GM18508 (cell line): Measurements from ENCODE around the gene CIBAR2.

Source experiments
- ATAC-seq: cut with Tn5 transposase; IDR thresholded peaks from one replicate; pipeline ENCODE4 v1.9.1; 2021; ENCODE audit warnings: moderate number of reproducible peaks; ENCODE audit not compliant: insufficient read depth, unreplicated experiment

CIBAR2 gene

DNA sequence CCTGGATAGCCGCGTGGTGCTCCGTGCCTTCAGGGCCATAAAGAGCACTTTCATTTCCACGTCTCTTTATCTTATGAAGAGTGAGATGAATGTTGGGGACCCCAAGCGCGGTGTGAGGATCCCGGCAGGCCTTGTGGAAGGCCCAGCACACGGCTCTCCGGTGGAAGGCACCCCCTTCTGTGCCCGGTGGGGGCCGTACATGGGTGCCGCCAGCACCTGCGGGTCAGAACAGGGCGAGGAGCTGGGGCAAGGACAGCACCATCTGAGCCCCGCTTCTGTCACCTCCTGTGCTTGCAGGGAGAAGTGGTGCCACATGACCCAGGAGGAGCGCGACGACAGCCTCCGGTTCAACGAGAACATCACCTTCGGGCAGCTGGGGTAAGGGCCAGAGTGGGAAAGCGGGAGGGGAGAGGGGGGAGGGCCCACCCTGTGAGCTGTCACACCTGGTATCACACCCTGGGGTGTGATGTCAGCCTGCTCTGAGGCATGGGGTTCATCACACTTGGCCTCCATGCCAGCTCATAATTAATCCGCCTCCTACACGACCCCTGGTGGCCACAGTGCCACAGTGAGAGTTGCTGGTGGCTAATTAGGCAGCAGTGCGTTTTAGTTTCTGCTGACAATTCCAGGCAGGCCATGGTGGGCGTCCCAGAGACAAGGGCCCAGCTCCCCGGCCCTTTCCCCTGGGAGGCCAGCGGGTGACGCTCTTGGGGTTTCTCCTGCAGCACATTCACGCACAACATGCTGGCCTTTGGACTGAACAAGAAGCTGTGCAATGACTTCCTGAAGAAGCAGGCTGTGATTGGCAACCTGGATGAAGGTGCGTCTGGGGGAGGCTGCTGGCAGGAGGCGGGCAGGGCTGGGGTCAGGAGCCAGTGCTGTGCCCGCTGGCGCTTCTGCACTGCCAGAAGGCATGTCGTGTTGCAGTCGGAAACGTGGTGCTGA lies 25.7 kb downstream of the CIBAR2 start:
- no peak for ATAC-seq

GRCh38 chr16:85085721-85086120 lies 26.6 kb downstream of the CIBAR2 start:
- ATAC-seq, result no peak

DNA sequence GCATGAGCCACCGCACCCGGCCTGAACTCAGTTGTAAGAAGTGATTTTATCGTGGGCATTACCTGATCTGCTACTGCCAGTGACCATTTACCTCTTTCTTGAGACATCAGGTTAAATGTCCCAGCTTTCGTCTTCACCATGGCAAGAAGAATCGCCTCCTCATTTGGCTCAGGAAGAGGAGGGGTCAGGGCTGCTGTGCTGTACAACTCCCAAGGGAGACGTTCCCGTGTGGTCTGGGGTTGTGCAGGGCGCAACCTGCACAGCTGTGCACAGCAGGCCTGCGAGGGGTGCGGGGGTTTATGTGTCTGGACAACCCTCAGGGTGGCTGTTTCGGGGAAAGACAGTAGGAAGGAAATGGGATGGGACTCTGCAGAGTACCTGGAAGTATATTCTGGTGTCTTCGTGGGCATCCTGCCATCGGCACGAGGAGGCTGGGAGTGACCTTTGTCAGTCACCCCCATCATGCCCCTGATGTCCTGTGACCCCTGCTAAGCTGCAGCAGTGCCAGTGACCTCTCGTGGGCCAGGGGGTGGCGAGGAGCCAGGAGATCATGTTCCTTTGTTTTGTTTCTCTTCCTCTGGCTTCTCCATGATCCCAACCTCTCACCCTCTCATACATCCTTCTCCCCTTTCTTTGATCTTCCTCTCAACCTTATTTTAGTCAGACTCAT lies 27.3 kb downstream of the CIBAR2 start:
- ATAC-seq, result no peak

GRCh38 chr16:85083051-85083639 lies 29.1 kb downstream of the CIBAR2 start:
- no peak for ATAC-seq

DNA sequence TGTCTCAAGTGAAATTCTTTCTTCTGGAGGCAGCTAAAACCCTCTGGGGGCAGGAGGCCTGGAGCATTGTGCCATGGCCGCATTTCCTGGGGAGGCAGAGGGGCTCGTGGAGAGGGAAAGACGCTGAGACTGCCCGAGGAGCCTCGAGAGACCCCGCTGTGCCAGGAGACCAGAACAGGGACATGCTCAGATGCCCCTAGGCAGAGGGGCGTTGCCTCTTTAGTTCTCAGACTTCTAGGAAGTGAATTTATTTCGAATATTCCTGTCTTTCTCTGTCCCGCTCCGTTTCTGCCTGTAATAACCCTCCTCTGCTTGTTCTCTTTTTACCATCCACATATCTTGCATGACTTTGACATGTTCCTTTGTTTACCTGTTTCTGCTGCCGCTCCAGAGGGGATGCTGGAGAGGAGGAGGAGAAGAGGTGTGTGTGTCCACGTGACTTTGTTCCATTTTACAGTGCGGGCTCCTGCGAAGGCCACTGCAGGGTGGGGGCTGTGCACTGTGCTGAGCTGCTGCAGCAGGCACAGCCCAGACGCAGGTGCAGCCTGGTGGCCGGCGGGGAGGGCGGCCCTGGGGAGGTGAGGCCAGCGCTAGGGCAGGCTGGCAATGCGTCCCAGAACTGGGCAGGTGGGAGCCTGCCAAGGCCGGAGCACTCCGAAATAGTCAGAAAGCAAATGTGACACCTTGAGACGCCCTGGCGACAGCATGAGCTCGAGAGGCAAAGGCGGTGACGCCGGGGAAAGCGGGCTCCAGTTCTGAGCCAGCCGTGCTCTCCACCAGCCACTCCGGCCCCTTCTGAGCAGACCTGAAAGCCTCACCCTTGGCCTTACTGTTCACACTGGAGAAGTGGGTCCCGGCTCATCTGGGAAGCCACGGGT lies 29.9 kb downstream of the CIBAR2 start:
- ATAC-seq, result no peak

DNA sequence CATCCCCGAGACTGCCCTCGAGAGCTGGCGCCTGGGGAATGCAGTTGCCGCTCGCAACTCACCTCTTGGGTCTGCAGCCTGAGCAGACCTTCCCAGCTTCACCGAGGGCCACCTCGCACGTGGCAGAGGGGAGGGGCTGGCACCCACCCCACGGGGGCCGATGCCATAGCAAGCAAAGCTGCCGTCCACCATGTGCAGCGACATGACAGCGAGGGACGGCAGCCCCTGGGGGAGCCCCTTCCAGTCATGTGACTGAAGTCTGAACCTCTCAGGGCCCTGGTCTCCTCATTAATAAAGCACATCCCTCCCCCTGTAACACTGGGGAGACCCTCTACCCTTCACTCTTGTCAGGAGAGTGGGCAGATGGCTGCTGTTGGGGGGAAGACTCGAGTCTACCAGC lies 30.5 kb downstream of the CIBAR2 start:
- no peak for ATAC-seq

GRCh38 chr16:85081038-85081437 lies 31.2 kb downstream of the CIBAR2 start:
- ATAC-seq, result no peak

GRCh38 chr16:85079785-85080570 lies 32.3 kb downstream of the CIBAR2 start:
- ATAC-seq, result no peak

DNA sequence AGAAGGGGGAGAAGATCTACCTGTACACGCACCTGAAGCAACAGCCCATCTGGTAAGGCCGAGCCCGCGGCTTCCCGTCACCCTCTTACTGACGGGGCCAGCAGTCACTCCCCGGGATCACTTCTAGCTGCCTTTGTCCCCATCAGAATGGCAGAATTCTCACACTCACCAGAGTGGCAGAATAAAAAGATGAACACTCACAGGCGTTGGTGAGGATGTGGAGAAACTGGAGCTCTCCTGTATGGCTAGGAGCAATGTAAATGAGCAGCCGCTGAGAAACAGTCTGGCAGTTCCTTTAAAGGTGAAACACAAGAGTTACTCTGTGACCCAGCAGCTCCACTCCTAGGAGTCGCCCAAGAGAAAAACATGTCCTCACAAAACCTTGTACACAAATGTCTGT lies 33.3 kb downstream of the CIBAR2 start:
- ATAC-seq, result no peak

DNA sequence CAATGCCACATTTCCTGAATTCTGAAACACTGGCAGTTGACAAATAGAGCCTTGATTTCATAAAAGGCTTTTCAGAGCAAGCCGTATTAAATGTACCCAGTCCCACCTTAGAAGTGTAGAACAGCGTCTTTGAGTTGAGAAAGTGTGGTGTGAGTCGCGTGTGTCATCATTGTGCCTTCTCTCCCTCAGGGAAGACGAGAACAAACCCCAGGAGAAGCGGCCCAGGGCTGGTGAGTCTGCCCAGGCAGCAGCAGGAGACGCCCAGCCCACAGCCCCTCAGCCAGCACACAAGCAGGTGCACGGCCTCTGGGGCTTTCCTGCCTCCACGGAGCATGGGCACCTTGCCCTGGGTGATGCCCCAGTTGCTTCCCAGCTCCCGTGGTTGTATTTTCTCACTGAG lies 34.0 kb downstream of the CIBAR2 start:
- ATAC-seq, result no peak

DNA sequence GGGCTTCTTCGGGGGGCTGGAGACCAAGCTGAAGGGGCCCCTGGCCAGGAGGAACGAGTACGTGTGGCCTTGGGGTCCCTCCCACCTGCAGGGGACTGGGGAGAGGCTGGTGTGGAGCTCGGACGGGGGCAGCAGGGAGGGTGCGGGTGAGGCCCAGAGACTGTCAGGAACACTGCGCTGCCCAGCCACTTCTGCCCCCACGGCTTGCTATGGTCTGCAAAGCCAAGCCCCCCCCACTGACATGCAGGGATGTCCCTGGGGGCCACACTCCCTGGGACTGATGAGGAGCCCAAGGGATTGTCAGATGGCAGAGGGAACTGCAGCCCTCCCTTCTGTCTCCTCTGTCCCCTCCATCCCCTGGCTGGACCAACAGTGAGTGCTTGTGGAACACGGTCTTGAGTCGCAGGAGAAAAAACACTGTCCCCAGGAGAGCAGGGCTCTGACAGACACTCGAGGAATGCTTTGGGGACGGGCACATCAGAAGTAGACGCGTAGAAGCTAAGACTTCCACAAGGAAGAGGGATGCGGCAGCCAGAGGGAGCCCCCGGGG lies 34.6 kb downstream of the CIBAR2 start:
- no peak for ATAC-seq

DNA sequence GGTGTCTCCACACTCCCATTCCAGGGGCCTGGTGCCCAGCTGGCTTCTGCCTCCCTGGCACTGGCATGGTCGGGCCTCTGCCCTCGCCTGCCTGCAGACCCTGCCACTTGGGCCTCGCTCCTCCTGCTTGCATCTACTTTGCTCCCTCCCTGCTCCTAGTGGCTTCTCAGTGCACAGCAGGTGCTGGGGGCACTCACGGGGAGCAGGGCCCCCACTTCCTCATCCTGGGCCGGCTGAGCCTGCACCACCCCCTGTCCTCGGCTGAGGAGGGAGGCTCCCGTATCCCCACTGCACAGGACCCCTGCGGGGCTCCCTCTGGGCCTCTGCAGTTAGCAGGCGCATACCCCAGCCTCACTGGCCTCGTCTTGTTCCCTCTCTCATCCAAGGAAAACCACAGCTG lies 35.2 kb downstream of the CIBAR2 start:
- ATAC-seq, result no peak

DNA sequence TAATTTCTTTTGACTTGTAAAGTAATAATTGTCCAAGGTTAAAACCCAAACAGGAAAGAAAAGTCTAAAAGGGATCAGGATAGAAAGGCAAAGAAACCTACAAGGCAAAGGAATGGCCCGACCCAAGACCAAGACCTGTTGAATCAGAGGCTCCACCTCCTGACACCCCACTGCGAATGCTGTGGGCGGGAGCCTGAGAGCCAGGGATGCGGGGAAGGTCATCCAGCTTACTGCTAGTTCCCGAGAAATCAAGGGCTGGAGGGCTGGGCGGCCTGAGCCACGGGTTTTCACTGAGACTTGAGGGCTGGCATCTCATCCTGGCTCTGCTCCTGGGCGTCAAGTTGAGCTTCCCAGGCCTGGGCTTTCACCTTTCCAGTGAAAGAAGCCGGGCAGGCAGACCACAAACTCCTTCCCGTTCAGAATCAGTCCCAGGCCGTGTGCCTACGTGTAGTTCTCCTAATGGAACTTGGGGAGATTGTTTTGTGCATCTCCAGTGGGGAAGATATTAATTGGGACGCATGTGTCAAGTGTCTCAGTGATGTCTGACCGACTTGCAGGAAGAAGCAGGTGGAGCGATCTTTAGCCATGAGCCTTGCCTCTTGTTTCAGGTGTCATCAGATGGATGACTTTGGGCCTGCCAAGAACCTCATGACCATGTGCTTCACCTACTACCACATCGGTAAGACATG lies 36.9 kb downstream of the CIBAR2 start:
- ATAC-seq, result no peak

DNA sequence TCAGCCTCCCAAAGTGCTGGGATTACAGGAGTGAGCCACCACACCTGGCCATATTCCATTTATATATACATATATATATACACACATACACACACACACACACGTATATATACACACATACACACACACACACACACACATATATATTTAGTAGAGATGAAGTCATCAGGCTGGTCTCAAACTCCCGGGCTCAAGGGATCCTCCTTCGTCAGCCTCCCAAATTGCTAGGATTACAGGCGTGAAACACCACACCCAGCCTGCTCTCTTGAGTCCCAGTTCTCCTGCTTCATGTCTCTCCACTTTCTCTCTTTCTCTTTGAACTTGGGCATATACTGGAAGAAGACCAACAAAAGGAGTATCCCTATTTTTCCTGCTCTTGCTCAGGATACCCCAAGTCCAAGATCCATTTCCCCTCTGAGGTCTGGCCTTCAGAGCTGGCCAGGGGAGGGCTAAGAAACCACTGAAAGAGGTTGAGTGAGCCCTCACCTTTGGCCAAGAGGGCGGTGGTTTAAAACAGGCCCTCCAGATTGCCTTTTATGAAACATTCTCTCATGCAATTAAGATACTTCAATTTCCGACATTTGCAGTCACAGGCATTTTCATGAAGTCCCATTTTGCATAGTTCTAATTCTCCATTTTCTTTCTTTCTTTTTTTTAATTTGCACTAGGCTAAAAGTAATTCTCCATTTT lies 37.9 kb downstream of the CIBAR2 start:
- ATAC-seq, result no peak

DNA sequence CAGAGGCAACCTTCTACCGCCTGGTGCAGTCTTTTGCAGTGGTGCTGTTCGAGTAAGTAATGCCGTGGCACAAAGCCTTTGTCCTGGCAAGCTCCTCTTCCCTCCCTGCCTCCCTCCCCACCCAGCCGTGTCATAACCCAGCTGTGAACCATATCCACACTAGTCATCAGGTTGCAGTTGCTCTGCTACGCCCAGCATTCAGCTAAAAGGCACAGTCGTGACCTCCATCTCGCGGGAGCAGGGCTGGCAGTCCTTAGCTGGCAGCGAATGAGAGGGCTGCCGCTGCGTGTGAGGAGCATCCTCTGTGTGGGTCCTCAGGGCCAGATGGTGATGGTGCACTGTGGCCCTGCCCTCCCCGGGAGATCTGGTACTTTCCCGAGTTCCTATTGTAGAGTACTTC lies 39.3 kb downstream of the CIBAR2 start:
- ATAC-seq, result no peak

- ATAC-seq, result no peak
Measured at GRCh38 chr16:85072076-85072860, 40.0 kb downstream of the CIBAR2 start.

DNA sequence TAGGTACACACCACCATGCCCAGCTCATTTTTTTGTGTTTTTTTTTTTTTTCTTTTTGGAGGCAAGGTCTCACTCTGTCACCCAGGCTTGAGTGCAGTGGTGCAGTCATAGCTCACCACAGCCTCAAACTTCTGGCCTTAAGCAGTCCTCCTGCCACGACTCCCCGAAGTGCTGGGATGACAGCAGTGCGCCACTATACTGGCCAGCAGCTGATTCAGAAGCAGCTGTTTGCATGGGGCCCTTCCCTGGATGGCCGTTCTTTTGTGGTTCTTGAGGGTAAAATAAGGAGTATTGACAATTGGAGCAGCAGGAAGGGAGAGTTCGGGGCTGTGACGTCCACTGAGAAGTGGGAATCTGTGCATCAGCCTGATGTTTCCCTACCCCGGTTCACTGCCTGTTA lies 43.1 kb downstream of the CIBAR2 start:
- no peak for ATAC-seq
